Measurements from ENCODE around the gene EGFLAM.
A peak's percentile ranks its signal among the peaks of the same experiment; 100 is the strongest.

EGFLAM gene

DNA sequence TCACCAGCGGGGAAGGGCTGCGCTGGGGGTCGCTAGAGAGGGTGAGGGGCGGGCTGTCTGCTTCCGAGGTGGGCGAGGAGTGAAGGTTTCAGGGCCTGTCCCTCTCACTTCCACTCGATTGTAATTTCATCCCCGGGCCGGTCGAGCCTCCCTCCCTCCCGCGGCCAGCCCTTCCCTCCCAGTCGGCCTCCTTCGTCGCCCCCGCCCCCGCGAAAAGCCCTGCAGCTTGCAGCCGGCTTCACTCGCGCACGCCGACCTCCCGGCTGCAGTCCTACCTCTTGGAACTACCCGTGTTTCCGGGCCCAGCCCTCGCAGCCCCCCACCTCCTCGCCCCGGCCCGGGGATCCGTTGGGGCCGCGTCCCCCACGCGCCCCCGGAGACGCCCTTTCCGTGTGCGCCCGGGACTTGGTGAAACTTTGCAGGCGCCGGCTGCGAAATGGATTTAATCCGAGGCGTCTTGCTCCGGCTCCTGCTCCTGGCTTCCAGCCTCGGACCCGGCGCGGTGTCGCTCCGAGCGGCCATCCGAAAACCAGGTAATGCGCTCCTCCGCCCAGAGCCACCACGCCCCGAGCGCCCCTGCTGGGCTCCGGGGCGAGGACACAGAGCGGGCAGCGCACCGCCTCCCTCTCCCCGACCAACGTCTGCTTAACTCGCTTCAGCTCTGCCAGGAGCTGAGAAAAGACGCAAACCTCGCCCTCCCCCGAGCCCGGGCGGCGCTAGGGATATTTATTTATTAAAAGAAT is at the start of gene EGFLAM:
TSS of gene EGFLAM (plus strand) at position 241 of the 743 bp plus-strand sequence. CDS start at position 437, 196 bp downstream.
- no peak for DNase-seq (ENCODE audit: low spot score)

DNA sequence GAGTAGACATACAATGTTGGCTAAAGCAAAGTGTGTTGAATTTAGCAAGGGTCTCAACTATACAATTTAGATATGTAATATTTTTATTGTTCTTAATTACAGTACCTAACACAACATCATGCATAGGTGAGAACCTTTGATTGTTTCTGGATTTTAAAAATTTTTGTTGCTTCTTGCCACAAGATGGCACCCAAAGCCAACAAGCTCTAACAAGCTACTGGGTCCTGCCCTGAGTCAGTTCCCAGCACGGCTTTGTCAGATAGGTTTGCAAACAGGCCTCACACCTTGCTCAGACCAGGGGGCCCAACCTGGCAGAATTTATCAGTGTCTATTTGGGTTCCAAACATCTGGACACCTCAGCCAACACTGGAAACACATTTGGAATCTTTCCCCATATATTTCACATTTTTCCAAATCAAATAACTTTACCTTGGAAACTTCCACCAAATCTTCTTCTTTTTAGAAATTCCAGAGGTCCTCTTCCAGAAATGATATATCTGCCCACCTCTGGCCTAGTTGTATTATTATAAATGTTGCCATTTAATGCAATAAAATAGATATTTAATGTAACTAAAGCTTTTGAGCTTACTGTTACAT is 49.5 kb upstream of the EGFLAM start:
- DNase-seq (ENCODE audit: low spot score) = peak; percentile 36

DNA sequence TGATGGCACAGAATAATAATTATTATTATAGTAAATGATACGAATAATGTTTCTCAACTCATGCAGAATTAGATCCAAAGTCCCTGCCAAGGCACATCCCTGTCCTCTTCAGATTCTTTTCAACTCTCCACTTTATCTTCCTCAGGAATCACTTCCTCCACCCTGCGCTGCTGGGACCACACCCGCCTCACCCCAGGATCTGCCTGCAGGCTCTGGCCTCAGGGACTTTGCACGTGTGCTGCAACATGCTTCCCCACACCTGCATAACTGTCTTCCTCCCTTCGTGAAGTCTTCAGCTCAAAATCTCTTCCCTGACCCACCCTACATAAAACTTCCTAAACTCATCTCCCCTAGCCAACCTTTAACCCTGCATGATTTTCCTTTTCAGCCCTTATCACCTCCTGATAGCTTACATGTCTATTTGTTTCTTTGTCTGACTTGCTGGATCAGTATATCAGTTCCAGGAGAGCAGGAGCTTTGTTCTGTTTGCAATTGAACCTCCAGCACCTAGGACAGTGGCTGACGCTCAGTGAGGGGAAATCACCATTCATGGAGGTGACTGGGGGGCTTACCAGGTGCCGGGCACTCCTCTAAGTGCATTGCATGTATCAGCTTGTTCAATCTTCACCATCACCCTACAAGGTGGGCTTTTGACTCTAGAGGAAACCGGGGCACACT is 47.5 kb upstream of the EGFLAM start:
- DNase-seq (ENCODE audit: low spot score) = no peak

DNA sequence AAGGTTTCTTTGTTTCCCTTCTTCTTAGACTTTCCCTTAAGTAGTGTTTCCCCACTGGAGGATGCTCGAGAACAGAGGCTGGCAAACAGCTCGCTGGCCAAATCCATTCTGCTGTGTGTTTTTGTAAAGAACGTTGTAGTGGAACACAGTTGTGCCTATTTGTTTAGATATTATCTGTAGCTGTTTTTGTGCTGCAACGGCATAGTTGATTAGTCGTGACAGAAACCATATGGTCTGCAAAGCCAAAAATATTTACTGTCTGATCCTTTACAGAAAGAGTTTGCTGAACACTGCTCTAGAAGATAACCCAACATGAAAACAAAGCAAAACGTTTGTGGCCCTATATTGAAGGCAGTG is 47.0 kb upstream of the EGFLAM start:
- no peak for DNase-seq (ENCODE audit: low spot score)

DNA sequence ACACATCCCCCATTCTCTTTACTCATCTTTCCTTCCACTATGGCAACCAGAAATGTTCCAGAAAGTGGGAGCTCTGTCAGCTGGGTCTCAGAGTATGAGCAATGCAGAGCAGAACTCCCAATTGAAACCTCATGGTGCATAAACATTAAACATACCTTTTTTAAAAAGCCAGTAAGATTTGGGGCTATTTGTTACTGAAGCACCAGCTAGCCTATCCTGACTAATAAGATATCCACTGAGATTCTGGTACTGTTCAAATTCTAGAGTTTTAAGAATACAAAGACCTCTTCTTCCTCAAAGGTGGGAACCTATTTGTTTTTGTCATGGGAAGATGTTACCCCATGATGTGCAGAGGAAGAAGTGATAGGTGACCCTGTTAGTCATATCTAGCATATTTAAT is 46.1 kb upstream of the EGFLAM start:
- no peak for DNase-seq (ENCODE audit: low spot score)

DNA sequence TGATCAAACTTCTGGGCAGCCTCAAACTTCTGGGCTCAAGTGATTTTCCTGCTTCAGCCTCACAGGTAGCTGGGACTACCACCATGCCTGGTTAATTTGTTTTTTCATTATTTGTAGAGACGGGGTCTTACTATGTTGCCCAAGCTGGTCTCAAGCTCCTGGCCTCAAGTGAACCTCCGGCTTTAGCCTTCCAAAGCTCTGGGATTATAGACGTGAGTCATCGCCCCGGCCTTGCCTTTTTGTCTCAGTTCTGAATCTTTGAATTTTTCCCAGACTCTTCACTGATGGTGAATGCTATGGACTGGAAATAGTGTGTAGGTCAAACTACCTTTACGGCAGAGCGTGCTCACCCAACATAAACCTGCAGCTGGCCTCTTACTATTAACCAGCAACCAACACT is 32.3 kb upstream of the EGFLAM start:
- DNase-seq (ENCODE audit: low spot score) = no peak

DNA sequence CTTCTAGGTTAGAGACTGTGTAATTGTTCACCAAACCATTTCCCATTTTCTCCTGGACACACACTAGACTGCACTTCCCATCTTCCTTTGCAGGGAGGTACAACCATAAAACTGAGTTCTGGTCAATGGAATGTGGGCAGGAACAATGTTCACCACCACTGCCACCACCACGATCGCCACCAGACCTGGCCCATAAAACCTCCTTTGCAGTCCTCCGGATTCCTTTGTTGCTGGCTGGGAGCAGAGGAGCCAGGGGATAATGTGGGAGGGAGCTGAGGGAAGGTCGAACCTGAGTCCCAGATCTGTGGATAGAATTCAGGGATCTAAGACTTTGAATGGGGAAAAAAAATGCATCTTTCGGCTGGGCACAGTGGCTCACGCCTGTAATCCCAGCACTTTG is 29.4 kb upstream of the EGFLAM start:
- no peak for DNase-seq (ENCODE audit: low spot score)

DNA sequence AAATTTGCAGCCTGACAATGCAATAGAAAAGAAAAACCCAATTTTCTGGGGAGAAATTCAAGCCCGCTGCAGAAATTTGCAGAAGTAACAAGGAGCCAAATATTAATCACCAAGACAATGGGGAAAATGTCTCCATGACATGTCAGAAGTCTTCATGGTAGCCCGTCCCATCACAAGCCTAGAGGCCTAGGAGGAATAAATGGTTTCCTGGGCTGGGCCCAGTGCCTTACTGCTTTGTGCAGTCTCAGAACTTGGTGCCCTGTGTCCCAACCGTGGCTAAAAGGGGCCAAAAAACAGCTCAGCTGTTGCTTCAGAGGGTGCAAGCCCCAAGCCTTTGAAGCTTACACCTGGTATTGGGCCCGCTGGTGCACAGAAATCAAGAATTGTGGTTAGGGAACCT is 23.6 kb upstream of the EGFLAM start:
- no peak for DNase-seq (ENCODE audit: low spot score)

DNA sequence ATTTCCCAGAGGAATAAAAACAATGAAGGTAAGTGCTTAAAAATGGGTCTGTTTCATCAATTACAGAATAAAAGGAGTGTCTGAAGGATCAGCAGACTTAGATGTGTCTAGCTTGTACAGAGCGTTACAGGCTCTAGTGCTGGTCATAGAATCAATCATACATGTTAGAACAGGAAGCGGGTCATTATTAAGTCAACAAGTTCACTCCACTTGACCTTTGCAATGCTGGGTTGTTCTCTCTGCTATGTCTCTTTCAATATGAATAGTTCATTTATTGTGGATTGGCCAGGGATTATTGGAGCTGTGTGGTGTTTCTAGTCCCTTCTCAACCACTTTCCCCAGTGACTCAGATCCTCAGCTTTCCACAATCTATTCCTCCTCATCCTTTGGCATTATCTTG is 20.7 kb upstream of the EGFLAM start:
- DNase-seq (ENCODE audit: low spot score) = no peak

DNA sequence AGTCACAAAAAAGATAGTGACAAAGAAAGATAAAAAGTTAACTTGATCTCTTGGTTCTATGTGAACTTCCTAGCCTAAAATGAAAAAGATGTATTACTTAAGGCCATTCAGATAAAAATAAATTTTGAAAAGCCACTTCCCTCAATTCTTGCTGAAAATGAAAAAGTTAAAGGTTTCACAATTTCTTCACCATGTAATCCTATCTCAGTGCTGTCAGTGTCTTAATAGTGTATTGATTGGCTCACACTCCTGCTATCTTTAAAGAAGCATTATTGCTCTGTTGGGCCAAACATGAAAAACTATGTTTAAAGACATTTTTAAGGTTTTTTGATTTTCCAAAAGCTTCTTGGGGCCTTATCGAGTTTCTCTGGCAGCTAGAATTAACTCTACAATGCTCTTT is 18.1 kb upstream of the EGFLAM start:
- no peak for DNase-seq (ENCODE audit: low spot score)

DNA sequence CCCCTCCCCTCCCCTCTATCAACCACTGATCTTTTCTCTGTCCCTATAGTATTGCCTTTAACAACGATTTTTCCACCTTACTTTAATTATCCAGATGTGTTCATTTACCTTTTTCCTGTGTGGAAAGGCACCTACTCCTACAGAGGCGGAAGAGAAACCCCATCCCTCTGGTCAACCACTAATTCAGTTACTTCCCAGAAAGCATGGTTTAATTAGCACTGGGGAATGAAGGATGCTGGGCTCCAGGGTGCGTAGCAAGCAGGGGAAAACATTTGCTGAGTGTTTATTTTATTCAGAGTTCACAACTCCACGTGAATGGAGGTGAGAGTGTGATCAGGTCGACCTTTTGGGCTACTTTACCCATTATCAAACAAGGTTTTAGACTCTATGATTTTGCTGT is 16.7 kb upstream of the EGFLAM start:
- DNase-seq (ENCODE audit: low spot score) = no peak

DNA sequence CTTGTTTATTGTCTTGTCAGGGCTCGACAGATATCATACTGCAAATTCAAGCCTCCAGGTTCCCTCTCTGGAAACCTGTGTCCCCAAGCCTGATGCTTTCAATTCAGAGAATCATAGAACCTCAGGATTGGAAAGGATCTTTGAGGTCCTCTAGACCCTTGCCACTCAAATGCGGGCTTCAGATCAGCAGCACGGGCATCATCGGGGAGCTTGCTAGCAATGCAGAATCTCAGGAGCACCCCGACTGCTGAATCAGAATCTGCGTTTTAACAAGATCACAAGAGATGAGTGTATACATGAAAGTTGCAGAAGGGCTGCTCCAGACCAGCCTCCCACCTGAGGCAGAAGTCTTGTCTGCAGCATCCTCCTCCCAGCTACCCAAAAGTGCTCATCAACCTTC is 13.1 kb upstream of the EGFLAM start:
- no peak for DNase-seq (ENCODE audit: low spot score)

DNA sequence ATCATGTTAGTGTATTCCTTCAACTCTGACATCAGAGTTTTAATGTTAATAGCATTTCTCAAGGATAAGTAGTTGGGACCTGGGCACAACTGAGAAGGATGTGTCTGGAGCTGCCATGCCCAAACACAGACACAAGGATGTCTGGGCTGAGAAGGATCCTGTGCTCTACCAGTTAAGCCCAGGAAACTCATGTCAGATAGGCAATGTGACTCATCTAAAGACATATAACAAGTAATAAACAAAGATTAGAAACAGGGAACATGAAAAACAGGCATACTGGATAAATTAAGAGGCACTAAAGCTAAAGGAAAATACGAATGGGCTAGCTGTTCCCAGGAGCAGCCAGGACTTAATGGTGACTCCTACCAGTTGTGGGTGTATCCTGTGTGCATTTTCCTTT is 9.1 kb upstream of the EGFLAM start:
- DNase-seq (ENCODE audit: low spot score) = no peak

DNA sequence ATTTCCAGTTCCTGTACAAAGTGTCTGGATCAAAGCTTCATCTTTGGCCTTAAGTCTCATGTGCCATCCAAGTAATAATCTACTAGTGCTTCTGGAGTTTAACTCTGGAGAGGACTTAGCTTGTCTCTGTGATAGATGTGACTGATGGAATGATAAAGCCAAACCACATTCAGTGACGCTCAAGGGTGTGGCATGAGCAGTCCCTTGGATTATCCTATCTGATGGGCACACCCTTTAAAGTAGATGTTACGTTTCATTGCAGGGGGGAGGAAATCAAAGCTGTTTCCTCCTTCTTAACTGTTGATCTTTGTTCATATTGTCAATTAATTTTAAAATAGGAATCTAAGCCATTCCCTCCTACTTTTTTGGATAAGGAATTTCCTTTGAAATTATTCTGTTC is 8.5 kb upstream of the EGFLAM start:
- no peak for DNase-seq (ENCODE audit: low spot score)

DNA sequence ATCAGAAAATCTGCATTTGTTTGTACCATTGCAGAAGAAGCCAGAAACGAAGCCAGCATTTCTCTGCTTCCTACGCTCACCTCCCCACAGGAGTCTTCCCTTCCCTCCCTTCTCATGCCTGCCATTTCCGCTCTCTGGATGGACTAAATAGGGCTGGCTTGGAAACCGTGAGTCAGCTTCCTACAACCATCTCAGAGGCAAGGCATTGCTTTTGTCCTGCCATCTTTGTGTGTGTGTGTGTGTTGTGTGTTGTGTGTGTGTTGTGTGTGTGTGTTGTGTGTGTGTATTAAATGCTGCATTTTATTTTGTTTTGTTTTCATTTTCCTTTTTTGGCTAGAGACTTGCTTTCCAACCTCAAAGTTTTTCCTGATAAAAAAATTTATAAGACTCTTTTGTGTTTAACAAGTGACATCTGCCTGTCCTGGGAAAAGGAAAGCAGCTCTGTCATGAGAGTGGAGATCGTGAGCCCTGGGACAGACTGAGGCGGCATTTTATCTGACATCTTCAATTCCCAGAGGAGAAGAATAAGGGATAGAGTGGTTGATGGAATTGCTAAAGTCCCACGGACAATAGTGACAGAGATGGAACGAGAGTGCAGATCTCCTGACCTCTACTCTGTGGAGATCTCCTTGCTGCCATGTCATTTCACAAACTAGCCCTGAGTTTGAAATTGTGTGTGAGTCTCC is 7.5 kb upstream of the EGFLAM start:
- DNase-seq (ENCODE audit: low spot score) = no peak

DNA sequence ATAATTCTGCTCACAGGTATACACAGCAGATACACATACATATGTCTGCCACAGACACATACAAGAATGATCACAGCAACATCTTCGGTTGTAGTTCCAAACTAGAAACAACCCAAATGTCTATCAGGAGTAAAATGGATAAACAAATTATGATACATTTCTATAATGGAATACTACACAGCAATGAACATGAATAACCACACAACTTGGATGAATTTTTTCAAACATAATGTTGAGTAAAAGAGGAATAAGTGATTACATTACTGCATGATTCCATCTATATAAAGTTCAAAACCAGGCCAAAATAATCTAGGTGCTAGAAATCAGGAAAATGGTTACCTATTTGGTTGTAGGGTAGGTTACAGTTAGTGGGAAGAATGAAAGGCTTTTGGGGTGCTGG is 4.6 kb upstream of the EGFLAM start:
- DNase-seq (ENCODE audit: low spot score) = no peak

DNA sequence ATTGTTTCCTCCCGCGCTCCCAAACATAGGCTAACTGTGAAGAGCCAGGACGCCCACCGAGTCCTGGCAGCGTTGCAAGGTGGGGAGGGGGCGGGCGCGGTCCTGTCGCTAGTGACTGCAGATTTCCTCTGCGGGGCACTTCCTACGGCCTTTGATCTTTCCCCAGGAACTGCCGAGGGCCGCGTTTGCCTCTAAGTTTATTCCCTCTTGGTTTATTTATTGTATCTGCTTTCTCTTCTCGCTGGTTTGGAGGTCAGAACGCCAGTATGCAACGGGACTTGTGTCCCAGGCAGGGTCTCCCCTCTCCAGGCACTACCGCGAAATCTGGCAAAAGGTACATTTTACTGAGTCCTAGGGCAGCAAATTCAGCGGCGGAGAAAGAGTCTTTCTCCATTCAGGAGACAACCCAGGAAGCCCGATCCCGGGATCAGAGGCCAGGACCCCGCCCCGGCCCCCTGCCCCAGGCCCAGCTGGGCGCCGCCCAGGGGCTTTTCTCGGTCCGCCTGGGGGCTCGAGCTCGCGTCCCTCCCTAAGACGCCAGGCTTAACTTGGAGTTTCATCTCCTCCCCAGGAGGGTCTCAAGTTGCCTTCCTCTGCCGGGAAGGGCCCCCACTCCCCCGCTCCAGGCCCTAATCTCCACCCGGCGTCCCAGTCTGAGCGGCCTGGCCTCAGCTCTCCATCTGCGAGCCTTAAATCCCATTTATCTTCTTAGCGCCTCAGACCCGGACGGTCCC is 884 bp upstream of the EGFLAM start:
- no peak for DNase-seq (ENCODE audit: low spot score)

DNA sequence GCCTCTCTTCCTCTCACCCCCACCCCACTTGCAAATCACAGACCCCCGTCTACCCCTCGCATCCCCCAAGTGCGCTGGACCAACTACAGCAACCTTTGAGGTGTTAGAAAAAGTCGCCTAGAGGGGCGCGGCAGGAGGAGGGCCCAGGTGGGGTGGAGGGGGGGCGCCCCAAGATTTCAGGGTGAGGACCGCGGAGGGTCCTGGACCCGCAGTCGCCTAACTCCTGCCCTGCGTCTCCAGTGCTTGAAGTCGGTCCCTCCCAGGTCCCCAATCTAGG is 379 bp upstream of the EGFLAM start:
- no peak for DNase-seq (ENCODE audit: low spot score)

DNA sequence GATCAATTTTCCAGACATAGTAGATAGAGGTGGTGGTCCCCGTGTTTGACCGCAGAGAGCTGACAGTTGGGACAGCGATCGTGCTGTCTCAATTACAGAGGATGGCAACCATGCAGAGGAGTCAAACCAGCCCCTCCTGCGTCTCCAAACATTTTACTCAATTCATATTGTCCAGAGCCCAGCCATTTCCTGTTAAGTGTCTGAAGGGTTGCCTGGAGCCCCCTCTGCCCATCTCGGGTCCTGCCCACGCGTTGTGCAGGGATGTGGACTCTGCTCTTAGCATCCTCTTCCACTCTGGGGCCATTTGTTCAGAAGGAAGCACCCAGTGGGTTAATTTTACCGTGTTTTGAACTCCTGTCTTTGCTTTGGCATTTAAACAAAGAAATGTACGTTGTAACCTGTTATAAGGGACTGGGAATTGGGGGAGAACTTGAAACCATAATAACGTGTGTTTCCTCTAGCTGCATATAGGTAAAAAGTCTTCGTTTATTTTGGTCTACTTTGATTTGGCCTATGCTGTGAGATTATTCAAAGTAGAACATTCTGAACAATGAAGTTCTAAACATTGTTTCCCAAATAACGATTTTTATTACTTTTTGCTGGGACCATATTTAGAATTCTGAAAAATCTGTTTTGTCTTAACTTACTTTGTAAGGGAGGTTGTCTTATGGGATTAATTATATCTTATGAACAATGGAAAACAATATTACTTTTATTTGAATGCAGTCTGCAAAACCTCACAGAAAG is 876 bp downstream of the EGFLAM start:
- no peak for DNase-seq (ENCODE audit: low spot score)

DNA sequence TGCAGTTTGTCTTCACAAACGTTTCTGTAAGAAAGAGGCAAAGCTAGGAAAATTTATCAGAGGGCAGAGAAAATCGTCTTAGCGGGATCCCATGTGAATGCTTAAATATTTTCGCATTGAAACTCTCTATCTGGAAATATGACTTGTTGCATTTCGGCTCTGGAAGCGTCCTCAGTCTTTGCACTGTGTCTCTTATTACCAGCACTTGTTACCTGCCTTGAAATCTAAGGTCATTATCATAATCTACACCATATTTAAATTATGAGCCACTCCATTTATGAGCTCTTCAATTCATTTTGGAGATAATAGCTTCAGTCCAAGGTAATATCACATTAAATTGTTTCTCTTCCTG is 1.4 kb downstream of the EGFLAM start:
- no peak for DNase-seq (ENCODE audit: low spot score)

DNA sequence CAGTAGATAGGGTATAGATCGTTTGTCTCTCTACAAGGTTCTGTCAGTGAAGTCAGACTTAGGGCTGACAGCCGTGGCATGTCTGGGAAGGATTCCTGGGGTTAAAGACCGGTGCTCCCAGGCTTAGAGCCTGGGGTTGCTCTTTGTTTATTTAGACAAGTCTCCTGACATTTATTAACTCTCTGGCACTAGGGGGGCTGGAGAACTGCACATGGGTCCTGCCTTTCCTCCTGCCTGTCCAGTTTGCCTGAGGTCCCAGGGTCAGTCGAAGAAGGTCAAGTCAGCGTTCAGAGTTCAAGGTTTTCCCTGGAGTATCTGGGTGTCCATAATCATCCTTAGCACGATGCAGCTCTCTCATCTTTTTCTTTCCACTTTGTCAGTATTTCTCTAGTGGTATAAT is 5.6 kb downstream of the EGFLAM start:
- DNase-seq (ENCODE audit: low spot score) = no peak

All from kidney capillary endothelial cell (primary cell).